Epithelial cell of umbilical artery (primary cell): ENCODE results near the gene FAM149A. TPM values are rescaled to one million over a fixed set of nuclear protein-coding genes. Genes with fewer than 3 reads are reported as not detected.

Experiments
- total RNA-seq: library from RNA; depleted of rRNA; stranded (reverse); fragments of >200 nt; gene quantifications from 2 replicates; pipeline ENCODE4 v1.2.3, GENCODE V29; 2014

Gene FAM149A
- total RNA-seq, result under 0.01 TPM in 1 of 2 replicates, not detected in the other

GRCh38 chr4:186104114-186104889, at the start of gene FAM149A:
TSS of gene FAM149A (plus strand) at chr4:186104704.

GRCh38 chr4:186068581-186069348, 35.7 kb upstream of the FAM149A start, which contains the start of gene TLR3:
TSS of gene TLR3 (plus strand) at chr4:186069156. CDS start at chr4:186076620, 7,464 bp downstream.

GRCh38 chr4:186191200-186192065, 86.9 kb downstream of the FAM149A start, which contains the start of gene CYP4V2:
TSS of gene CYP4V2 (plus strand) at chr4:186191567. CDS start at chr4:186191824, 257 bp downstream.

Other genes with a start within 250 kb of the FAM149A start
- gene TLR3, start 35.5 kb upstream of the FAM149A start, total RNA-seq, result 0.65 and 8.4 TPM in 2 replicates
- gene CYP4V2, start 86.9 kb downstream of the FAM149A start, total RNA-seq, result 2.6 and 7.4 TPM in 2 replicates
- not detected in 2 replicates for gene KLKB1, start 122.8 kb downstream of the FAM149A start, total RNA-seq
- gene F11, start 161.5 kb downstream of the FAM149A start, total RNA-seq, result not detected in 2 replicates